Right lobe of liver (tissue), 4 donors: ENCODE measurements around the gene IL19.
"Not testable (repeated sequence)": the region's sequence is repeated elsewhere in the genome, so short reads cannot be mapped to it uniquely, and the experiment has no call there.

Source experiments
- CTCF ChIP-seq, 4 donors: fragments of 200-600 bp in 3 of 4; fragments of 450-650 bp in 1 of 4; IDR thresholded peaks; one replicate each; pipeline versions ENCODE4 v1.5.1 to v1.8.0; 2016 to 2022; ENCODE audit warnings: antibody characterized with exemption in 4 of 4, mild to moderate bottlenecking in 2 of 4
- POLR2A ChIP-seq: fragments of 450-650 bp; IDR thresholded peaks from one replicate; pipeline ENCODE4 v1.6.1; 2017; ENCODE audit warnings: antibody characterized with exemption, mild to moderate bottlenecking
- donor health status: DM: no; HTN: no; CAD: no.
- donor health status: DM: no; HTN: no; CAD: no.
- donor health status: DM: no; HTN: yes; CAD: no.

- not testable (repeated sequence) for TF ChIP-seq CTCF (IDR thresholded peaks at IDR 0.05); POLR2A
These were observed 82.1 kb downstream of the IL19 start for GRCh38 chr1:206852662-206853061.
